ENCODE data around the gene DDIT4. TPM values are rescaled to one million over a fixed set of nuclear protein-coding genes. Genes with fewer than 3 reads are reported as not detected.

The DDIT4 gene
- total and polyA plus RNA-seq, 2 experiments from 2014 or later, result 114 to 136 TPM

GRCh38 chr10:72323771-72324191 lies 50.1 kb downstream of the DDIT4 start (continued):
- no peak for TF ChIP-seq NANOG (IDR thresholded peaks at IDR 0.05; ENCODE audit: borderline replicate concordance)

Other genes starting within 250 kb of the DDIT4 start
- 2.6 and 3.6 TPM in 2 replicates for gene SPOCK2, start 185.4 kb upstream of the DDIT4 start, total RNA-seq (2014; rRNA removed; shearing (Covaris generic))
- 1.2 and 1.3 TPM in 2 replicates for gene SPOCK2, start 185.4 kb upstream of the DDIT4 start, polyA plus RNA-seq (2016; fragmentation: Nextera tagmentation; extraction: Ambion mirVana)
- 77.5 and 88.5 TPM in 2 replicates for gene ANAPC16, start 57.9 kb upstream of the DDIT4 start, total RNA-seq (2014; rRNA removed; shearing (Covaris generic))
- 116 and 126 TPM in 2 replicates for gene ANAPC16, start 57.9 kb upstream of the DDIT4 start, polyA plus RNA-seq (2016; fragmentation: Nextera tagmentation; extraction: Ambion mirVana)
- 30.3 and 37.2 TPM in 2 replicates for gene ASCC1, start 57.6 kb upstream of the DDIT4 start, total RNA-seq (2014; rRNA removed; shearing (Covaris generic))
- gene ASCC1, start 57.6 kb upstream of the DDIT4 start, polyA plus RNA-seq (2016; fragmentation: Nextera tagmentation; extraction: Ambion mirVana), result 13.5 and 13.7 TPM in 2 replicates
- gene DNAJB12, start 81.0 kb downstream of the DDIT4 start, total RNA-seq (2014; rRNA removed; shearing (Covaris generic)), result 13.0 and 16.0 TPM in 2 replicates
- gene DNAJB12, start 81.0 kb downstream of the DDIT4 start, polyA plus RNA-seq (2016; fragmentation: Nextera tagmentation; extraction: Ambion mirVana), result 12.6 and 12.8 TPM in 2 replicates

All from GM23338 (cell line).